CD14-positive monocyte (primary cell): ENCODE measurements around the gene FCN3. TPM values are rescaled to one million over a fixed set of nuclear protein-coding genes. Genes with fewer than 3 reads are reported as not detected.

Experiments
- DNase-seq, 3 donors: peaks; one replicate each; pipeline ENCODE4 v3.0.0-alpha.2; 2011 to 2022
- H2AFZ ChIP-seq: 2 replicates; pipeline ENCODE4 v1.6.0; 2012; ENCODE audit warnings: mild to moderate bottlenecking, low read depth, low read length, inconsistent platforms; ENCODE audit not compliant: insufficient read depth, poor library complexity, severe bottlenecking
- H3K27ac ChIP-seq, 2 donors: 1 replicate in 1 of 2; 2 replicates in 1 of 2; pipeline ENCODE4 v1.5.1; 2012 to 2013; ENCODE audit warnings: low read length in 2 of 2, control low read depth in 1 of 2, inconsistent platforms in 1 of 2, low read depth in 1 of 2, mild to moderate bottlenecking in 1 of 2
- H3K27me3 ChIP-seq, 2 donors: one replicate each; pipeline versions ENCODE4 v1.6.0 to v1.6.1; 2011 to 2013; ENCODE audit warnings: low read length in 2 of 2; ENCODE audit not compliant: control insufficient read depth in 2 of 2, insufficient read depth in 2 of 2
- H3K36me3 ChIP-seq, 2 donors: replicated peaks in 1 of 2; 1 replicate in 1 of 2; 2 replicates in 1 of 2; pipeline versions ENCODE4 v1.5.1 to v1.6.1; 2012 to 2013; ENCODE audit warnings: low read length in 2 of 2, control low read depth in 1 of 2, inconsistent platforms in 1 of 2, mild to moderate bottlenecking in 1 of 2; ENCODE audit not compliant: insufficient read depth in 2 of 2, control insufficient read depth in 1 of 2
- H3K4me1 ChIP-seq, 2 donors: 1 replicate in 1 of 2; 2 replicates in 1 of 2; pipeline versions ENCODE4 v1.5.1 to v1.6.1; 2012 to 2013; ENCODE audit warnings: low read length in 2 of 2, control low read depth in 1 of 2, inconsistent platforms in 1 of 2, mild to moderate bottlenecking in 1 of 2, moderate library complexity in 1 of 2; ENCODE audit not compliant: insufficient read depth in 2 of 2, control insufficient read depth in 1 of 2
- H3K4me2 ChIP-seq: replicated peaks from 2 replicates; pipeline ENCODE3; 2012; ENCODE audit warnings: low read length, moderate library complexity, mild to moderate bottlenecking; ENCODE audit not compliant: poor library complexity, severe bottlenecking; ENCODE audit errors: extremely low read depth
- H3K4me3 ChIP-seq, 3 experiments: fragments of 200-600 bp in 1 of 3; sonication (generic) in 1 of 3; replicated peaks in 1 of 3; 1 replicate in 2 of 3; 2 replicates in 1 of 3; pipeline ENCODE4 v1.5.1; 2011 to 2013; ENCODE audit warnings: low read length in 3 of 3, mild to moderate bottlenecking in 3 of 3, control low read depth in 2 of 3, low read depth in 2 of 3, inconsistent platforms in 1 of 3, moderate library complexity in 1 of 3
- H3K79me2 ChIP-seq: 2 replicates; pipeline ENCODE4 v1.6.0; 2012; ENCODE audit warnings: mild to moderate bottlenecking, control low read depth, inconsistent platforms, low read length, moderate library complexity; ENCODE audit not compliant: insufficient read depth
- H3K9ac ChIP-seq: 2 replicates; pipeline ENCODE4 v1.6.0; 2017; ENCODE audit warnings: low read length, mild to moderate bottlenecking; ENCODE audit not compliant: insufficient read depth, poor library complexity, severe bottlenecking
- H3K9me3 ChIP-seq, 2 donors: replicated peaks in 1 of 2; 1 replicate in 1 of 2; 2 replicates in 1 of 2; pipeline versions ENCODE4 v1.5.1 to v1.6.1; 2012 to 2013; ENCODE audit warnings: low read length in 2 of 2, control low read depth in 1 of 2; ENCODE audit not compliant: control insufficient read depth in 1 of 2, insufficient read depth in 1 of 2
- H4K20me1 ChIP-seq: 2 replicates; pipeline ENCODE4 v1.6.0; 2012; ENCODE audit warnings: mild to moderate bottlenecking, low read length, control low read depth, moderate library complexity; ENCODE audit not compliant: insufficient read depth
- H3K27ac Mint-ChIP-seq, 7 donors: one replicate each; pipeline ENCODE4 v1.8.0; 2020; ENCODE audit warnings: mild to moderate bottlenecking in 7 of 7, mixed read lengths in 7 of 7, moderate library complexity in 6 of 7, inconsistent platforms in 2 of 7
- H3K27me3 Mint-ChIP-seq, 3 donors: one replicate each; pipeline ENCODE4 v1.8.0; 2021 to 2022; ENCODE audit warnings: low read depth in 3 of 3, mild to moderate bottlenecking in 3 of 3, mixed read lengths in 3 of 3, moderate library complexity in 3 of 3, inconsistent platforms in 1 of 3
- H3K36me3 Mint-ChIP-seq, 2 donors: one replicate each; pipeline ENCODE4 v1.8.0; 2020; ENCODE audit warnings: mixed read lengths in 2 of 2, inconsistent platforms in 1 of 2, mild to moderate bottlenecking in 1 of 2
- H3K4me1 Mint-ChIP-seq: one replicate; pipeline ENCODE4 v1.8.0; 2020; ENCODE audit warnings: mild to moderate bottlenecking, mixed read lengths
- H3K4me3 Mint-ChIP-seq, 2 donors: one replicate each; pipeline ENCODE4 v1.8.0; 2020; ENCODE audit warnings: mild to moderate bottlenecking in 2 of 2, mixed read lengths in 2 of 2, moderate library complexity in 1 of 2
- H3K9me3 Mint-ChIP-seq, 7 donors: one replicate each; pipeline ENCODE4 v1.8.0; 2020 to 2022; ENCODE audit warnings: mixed read lengths in 7 of 7, mild to moderate bottlenecking in 6 of 7, moderate library complexity in 6 of 7, inconsistent platforms in 2 of 7
- CTCF ChIP-seq: fragments of 200-600 bp; IDR thresholded peaks from one replicate; pipeline ENCODE4 v1.8.0; 2022; ENCODE audit warnings: antibody characterized with exemption, mild to moderate bottlenecking
- WGBS: methylation state at CpG from one replicate; pipeline ENCODE4 v1.1.5; 2013; ENCODE audit warnings: missing lambda C conversion rate; ENCODE audit not compliant: insufficient coverage; 5-methylcytosine and 5-hydroxymethylcytosine counted together
- intact Hi-C, 2 donors: fragments of 100-400 bp; cut with micrococcal nuclease; formaldehyde crosslinking; loops; one replicate each; pipeline versions ENCODE4 v1.15.0 to v1.15.1; 2023
- polyA plus RNA-seq, 3 donors: library from polyadenylated mRNA; depleted of rRNA in 1 of 3; unstranded in 2 of 3; stranded (reverse) in 1 of 3; fragments of 300-500 nt in 2 of 3; fragments of >200 nt in 1 of 3; fragmentation: Illumina TruSeq in 2 of 3; gene quantifications; 1 replicate in 2 of 3; 2 replicates in 1 of 3; pipeline ENCODE4 v1.2.3, GENCODE V29; 2012 to 2021

The FCN3 gene
- polyA plus RNA-seq, 3 donors, result not detected

DNA sequence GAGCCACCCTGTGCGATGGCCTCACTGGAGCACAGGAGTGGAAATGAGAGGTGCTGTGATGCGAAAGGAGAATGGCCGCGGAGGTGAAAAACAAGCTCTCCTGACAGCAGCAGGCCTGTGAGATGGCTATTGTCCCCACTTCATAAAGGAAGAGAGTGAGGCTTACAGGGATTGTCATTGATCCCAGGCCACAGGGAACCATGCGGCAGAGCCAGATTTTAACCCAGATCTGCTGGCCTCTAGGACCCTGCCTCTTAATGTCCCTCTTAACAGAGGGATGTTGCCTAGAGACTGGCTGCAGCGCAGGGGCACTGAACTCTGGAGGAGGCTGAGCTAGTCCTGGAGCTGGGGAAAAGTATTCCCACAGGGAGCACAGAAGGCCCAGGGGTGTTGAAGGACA, 35.9 kb downstream of the FCN3 start:
- peaks cover 1 to 2% (median 2%) of the 10 kb centered on the region in 3 donors for H3K27me3 Mint-ChIP-seq
- no peak overlapping the region for H3K4me2 ChIP-seq
- no peak overlapping the region for H3K4me3 ChIP-seq
- peak overlapping the region in 3 of 7 donors; percentile 53 to 83 (median 70) for H3K27ac Mint-ChIP-seq
- H3K4me1 ChIP-seq, result peaks cover 37 to 44% of the 10 kb centered on the region in 2 donors
- peaks cover 37 to 41% of the 10 kb centered on the region in 2 donors for H3K36me3 Mint-ChIP-seq
- WGBS, result 72% methylated on average over 2 of the region's 6 CpGs
- H3K9me3 Mint-ChIP-seq, result no peaks in the 10 kb centered on the region
- peaks cover 19% of the 10 kb centered on the region for H3K79me2 ChIP-seq
- H3K4me3 Mint-ChIP-seq, result no peak overlapping the region
- peaks cover 41% of the 10 kb centered on the region for H3K4me1 Mint-ChIP-seq
- no peak overlapping the region for H3K9ac ChIP-seq
- no peaks in the 10 kb centered on the region for H4K20me1 ChIP-seq
- intact Hi-C loops, result no loop called here
- no peak overlapping the region for H2AFZ ChIP-seq
- H3K9me3 ChIP-seq, result no peaks in the 10 kb centered on the region
- H3K36me3 ChIP-seq, result peaks cover 30 to 32% of the 10 kb centered on the region in 2 donors
- TF ChIP-seq CTCF, result no peak
- DNase-seq, result no peak
- H3K27me3 ChIP-seq, result no peaks in the 10 kb centered on the region
- H3K27ac ChIP-seq, result no peak overlapping the region

GRCh38 chr1:27336756-27337155, 37.9 kb downstream of the FCN3 start:
- H3K4me1 Mint-ChIP-seq, result peaks cover 27% of the 10 kb centered on the region
- H3K79me2 ChIP-seq, result no peaks in the 10 kb centered on the region

More at GRCh38 chr1:27336756-27337155, 37.9 kb downstream of the FCN3 start:
- WGBS, result 98% methylated on average over 5 of the region's 5 CpGs
- Histone ChIP-seq H3K4me3 (no peak overlapping the region), H3K4me2 (no peak overlapping the region), H4K20me1 (peaks cover 7% of the 10 kb centered on the region), H3K9ac (no peak overlapping the region), H3K27me3 (no peaks in the 10 kb centered on the region), H3K36me3 (peaks cover 47 to 52% of the 10 kb centered on the region in 2 donors), H3K27ac (no peak overlapping the region), H2AFZ (no peak overlapping the region), H3K9me3 (no peaks in the 10 kb centered on the region), H3K4me1 (peaks cover 22 to 30% of the 10 kb centered on the region in 2 donors)
- no peak for DNase-seq
- no peak for TF ChIP-seq CTCF
- peaks cover 1 to 2% (median 2%) of the 10 kb centered on the region in 3 donors for H3K27me3 Mint-ChIP-seq
- no peaks in the 10 kb centered on the region for H3K9me3 Mint-ChIP-seq
- no peak overlapping the region for H3K4me3 Mint-ChIP-seq
- H3K27ac Mint-ChIP-seq, result no peak overlapping the region
- intact Hi-C loops, result no loop called here
- H3K36me3 Mint-ChIP-seq, result peaks cover 57 to 59% of the 10 kb centered on the region in 2 donors
